Nephron (organoid): ENCODE results near the gene IGFBP7.

Source experiments
- H3K27ac Mint-ChIP-seq, 3 experiments: 2 replicates each; pipeline ENCODE4 v1.8.0; 2020; ENCODE audit warnings: mixed read lengths in 3 of 3, mild to moderate bottlenecking in 2 of 3, moderate library complexity in 1 of 3
- H3K27me3 Mint-ChIP-seq: 2 replicates; pipeline ENCODE4 v1.8.0; 2021; ENCODE audit warnings: low read depth, mild to moderate bottlenecking, moderate library complexity, mixed read lengths
- H3K36me3 Mint-ChIP-seq: 2 replicates; pipeline ENCODE4 v1.8.0; 2020; ENCODE audit warnings: low read depth, mixed read lengths
- H3K4me1 Mint-ChIP-seq: 2 replicates; pipeline ENCODE4 v1.8.0; 2020; ENCODE audit warnings: mixed read lengths
- H3K4me3 Mint-ChIP-seq, 3 experiments: 2 replicates each; pipeline ENCODE4 v1.8.0; 2020; ENCODE audit warnings: mild to moderate bottlenecking in 3 of 3, mixed read lengths in 3 of 3, moderate library complexity in 2 of 3
- H3K9me3 Mint-ChIP-seq: 2 replicates; pipeline ENCODE4 v1.8.0; 2020; ENCODE audit warnings: mixed read lengths
- TF ChIP-seq, protein P1 (sequence below), 3 experiments: fragments of 200-600 bp; sonication (generic); IDR thresholded peaks; one replicate each; pipeline ENCODE4 v1.5.0; 2021; ENCODE audit warnings: antibody characterized with exemption in 3 of 3; ENCODE audit not compliant: unreplicated experiment in 3 of 3

Gene IGFBP7

DNA sequence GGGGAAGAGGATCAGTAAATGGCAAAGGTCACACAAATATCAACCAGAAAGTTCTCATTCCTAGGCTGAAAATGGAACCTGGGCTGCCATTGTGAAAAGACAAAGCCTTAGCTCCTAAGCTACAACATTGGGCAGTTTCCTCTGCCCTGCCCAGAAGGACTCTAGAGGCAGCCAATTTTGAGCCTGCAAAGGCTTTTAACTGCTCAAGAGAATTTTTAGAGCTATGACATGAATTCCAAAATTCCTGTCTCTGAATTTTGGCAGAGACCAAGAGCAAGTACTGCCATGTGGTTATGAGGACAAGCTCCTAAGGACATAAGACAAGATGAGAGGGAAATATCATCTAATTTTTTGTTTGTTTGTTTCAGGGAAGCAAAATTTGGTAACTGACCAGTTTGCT lies 29.6 kb upstream of the IGFBP7 start:
- Mint-ChIP-seq H3K9me3 (peaks cover 15% of the 10 kb centered on the region), H3K4me3 (no peak overlapping the region), H3K27ac (no peak overlapping the region), H3K36me3 (peaks cover 4% of the 10 kb centered on the region), H3K4me1 (no peaks in the 10 kb centered on the region), H3K27me3 (peaks cover 7% of the 10 kb centered on the region)
- TF ChIP-seq, protein P1, sequence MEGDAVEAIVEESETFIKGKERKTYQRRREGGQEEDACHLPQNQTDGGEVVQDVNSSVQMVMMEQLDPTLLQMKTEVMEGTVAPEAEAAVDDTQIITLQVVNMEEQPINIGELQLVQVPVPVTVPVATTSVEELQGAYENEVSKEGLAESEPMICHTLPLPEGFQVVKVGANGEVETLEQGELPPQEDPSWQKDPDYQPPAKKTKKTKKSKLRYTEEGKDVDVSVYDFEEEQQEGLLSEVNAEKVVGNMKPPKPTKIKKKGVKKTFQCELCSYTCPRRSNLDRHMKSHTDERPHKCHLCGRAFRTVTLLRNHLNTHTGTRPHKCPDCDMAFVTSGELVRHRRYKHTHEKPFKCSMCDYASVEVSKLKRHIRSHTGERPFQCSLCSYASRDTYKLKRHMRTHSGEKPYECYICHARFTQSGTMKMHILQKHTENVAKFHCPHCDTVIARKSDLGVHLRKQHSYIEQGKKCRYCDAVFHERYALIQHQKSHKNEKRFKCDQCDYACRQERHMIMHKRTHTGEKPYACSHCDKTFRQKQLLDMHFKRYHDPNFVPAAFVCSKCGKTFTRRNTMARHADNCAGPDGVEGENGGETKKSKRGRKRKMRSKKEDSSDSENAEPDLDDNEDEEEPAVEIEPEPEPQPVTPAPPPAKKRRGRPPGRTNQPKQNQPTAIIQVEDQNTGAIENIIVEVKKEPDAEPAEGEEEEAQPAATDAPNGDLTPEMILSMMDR (IDR thresholded peaks at IDR 0.05; ENCODE audit: unreplicated experiment in 3 of 3): no peak

DNA sequence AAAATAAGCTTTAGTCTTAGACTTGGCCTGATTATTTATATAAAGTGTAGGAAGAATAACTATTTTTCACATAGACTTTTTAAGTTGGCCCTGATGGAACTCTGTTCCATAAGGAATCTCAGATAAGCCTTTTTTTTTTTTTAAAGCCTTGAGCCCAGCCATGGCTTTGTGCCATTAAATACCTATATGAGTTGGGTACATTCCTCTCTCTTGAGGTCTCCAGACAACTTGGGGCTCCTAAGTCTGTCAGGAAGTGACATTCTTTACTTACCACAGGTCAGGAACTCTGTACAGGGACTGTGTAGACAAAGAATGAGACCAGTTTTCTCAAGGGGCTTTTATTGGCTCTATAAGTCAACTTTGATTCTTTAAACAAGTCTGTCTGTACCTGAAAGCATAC lies 27.1 kb upstream of the IGFBP7 start:
- no peaks in the 10 kb centered on the region for H3K27me3 Mint-ChIP-seq
- TF ChIP-seq, protein P1 (IDR thresholded peaks at IDR 0.05; ENCODE audit: unreplicated experiment in 3 of 3): no peak
- H3K27ac Mint-ChIP-seq: no peak overlapping the region
- no peak overlapping the region for H3K4me3 Mint-ChIP-seq
- H3K36me3 Mint-ChIP-seq: peaks cover 4% of the 10 kb centered on the region
- H3K4me1 Mint-ChIP-seq: peaks cover 13% of the 10 kb centered on the region
- H3K9me3 Mint-ChIP-seq: peaks cover 12% of the 10 kb centered on the region

DNA sequence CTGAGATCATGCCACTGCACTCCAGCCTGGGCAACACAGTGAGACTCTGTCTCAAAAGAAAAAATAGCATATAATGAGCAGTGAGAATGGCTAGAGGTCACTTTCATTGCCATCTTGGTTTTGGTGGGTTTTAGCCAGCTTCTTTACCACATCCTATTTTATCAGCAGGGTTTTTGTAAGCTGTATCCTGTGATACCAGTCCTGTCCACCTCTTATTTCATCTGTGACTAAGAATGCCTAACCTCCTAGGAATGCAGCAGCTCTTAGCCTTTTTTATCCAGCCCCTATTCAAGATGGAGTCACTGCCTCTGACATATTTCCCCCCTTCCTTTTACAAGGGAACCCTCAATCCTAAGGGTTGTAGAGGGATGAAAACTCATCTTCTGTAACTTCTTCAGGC lies 26.1 kb upstream of the IGFBP7 start:
- no peak overlapping the region for H3K4me3 Mint-ChIP-seq
- peaks cover 22% of the 10 kb centered on the region for H3K4me1 Mint-ChIP-seq
- peaks cover 12% of the 10 kb centered on the region for H3K9me3 Mint-ChIP-seq
- H3K27me3 Mint-ChIP-seq: no peaks in the 10 kb centered on the region
- TF ChIP-seq, protein P1 (IDR thresholded peaks at IDR 0.05; ENCODE audit: unreplicated experiment in 3 of 3): no peak
- no peak overlapping the region for H3K27ac Mint-ChIP-seq
- H3K36me3 Mint-ChIP-seq: peaks cover 4% of the 10 kb centered on the region

DNA sequence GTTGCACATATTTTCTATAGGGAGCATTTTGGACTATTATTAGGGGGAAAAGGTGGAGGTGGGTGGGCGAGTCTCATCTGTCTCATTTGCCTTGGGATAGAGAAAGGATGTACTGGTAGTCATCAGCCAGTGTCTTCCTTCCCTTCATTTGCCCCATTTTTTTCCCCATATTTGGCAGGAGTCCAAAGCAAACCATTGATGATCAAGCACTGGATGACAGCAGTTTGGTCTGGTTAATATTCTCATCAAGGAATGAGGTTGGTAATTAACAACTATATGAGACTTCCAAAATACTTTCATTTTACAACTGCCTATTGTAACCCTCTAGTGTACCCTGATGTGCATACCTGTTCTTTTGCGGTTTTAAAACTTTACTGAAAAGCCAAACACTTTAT lies 22.6 kb upstream of the IGFBP7 start:
- Mint-ChIP-seq H3K4me3 (no peak overlapping the region), H3K27me3 (peaks cover 5% of the 10 kb centered on the region), H3K36me3 (no peaks in the 10 kb centered on the region), H3K9me3 (peaks cover 19% of the 10 kb centered on the region), H3K27ac (peak overlapping the region; percentile 71 to 74 (median 72)), H3K4me1 (peaks cover 22% of the 10 kb centered on the region)
- TF ChIP-seq, protein P1 (IDR thresholded peaks at IDR 0.05; ENCODE audit: unreplicated experiment in 3 of 3): no peak

DNA sequence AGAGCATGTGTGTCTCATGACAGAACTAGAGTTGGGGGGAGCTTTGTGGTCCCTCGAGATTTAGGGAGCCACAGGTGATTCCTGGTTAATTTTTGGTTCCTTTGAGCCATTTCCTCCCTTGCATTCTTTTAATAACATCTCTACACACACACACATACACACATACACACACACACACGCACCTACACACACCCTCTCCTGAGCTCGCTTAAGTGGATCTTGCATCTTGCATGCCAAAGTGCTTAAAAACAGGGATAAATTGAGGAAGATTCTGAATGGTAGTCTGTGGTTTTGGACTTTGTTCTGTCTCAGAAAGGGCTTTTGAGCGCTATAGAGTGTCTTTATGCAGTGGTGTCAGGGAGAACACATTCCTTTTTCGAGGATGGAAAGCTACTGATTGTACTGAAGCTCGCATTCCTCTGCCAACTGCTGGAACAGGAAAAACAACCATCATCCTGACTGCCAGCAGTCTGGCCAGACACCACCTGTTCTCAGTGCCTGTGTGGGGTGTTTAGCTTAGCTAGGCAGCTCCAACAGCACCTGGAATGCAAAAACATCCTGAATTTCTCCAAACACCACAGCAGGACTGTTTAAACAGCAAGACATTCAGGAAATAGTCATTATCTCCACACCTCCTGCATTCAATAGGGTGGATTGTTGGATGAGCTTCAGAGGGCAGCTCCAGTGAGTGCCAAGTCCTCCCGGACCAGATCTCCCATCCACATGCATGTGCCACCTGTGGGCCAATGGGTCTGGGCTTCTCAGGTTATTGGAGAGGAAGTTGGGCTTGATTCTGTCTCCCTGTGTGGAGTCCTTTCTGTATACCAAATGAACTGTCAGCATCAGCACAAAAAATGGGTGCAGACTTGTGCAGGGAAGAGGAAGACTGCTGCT lies 21.9 kb upstream of the IGFBP7 start:
- Mint-ChIP-seq H3K27me3 (peaks cover 5% of the 10 kb centered on the region), H3K9me3 (peaks cover 24% of the 10 kb centered on the region), H3K4me3 (no peak overlapping the region), H3K27ac (peak overlapping the region; percentile 71 to 74 (median 72)), H3K36me3 (peaks cover under 1% of the 10 kb centered on the region), H3K4me1 (peaks cover 22% of the 10 kb centered on the region)
- TF ChIP-seq, protein P1 (IDR thresholded peaks at IDR 0.05; ENCODE audit: unreplicated experiment in 3 of 3): no peak

DNA sequence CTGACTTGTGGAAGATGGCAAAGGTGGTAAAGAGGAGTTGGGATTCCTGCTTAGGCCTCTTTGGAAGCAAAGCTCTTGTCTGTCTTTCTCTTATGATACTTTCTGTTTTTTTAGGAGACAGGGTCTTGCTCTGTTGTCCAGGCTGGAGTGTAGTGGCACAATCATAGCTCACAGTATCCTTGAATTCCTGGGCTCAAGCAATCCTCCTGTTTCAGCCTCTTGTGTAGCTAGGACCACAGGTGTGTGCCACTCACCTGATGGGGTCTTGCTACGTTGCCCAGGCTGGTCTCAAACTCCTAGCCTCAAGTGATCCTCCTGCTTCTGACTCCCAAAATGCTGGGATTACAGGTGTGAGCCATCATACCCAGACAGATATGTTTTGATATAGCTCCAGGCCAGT lies 19.3 kb upstream of the IGFBP7 start:
- TF ChIP-seq, protein P1 (IDR thresholded peaks at IDR 0.05; ENCODE audit: unreplicated experiment in 3 of 3): no peak
- Mint-ChIP-seq H3K9me3 (peaks cover 24% of the 10 kb centered on the region), H3K27me3 (peaks cover 5% of the 10 kb centered on the region), H3K4me1 (peaks cover 22% of the 10 kb centered on the region), H3K27ac (no peak overlapping the region), H3K36me3 (peaks cover 4% of the 10 kb centered on the region), H3K4me3 (no peak overlapping the region)
